ENCODE measurements around the gene ADI1. TPM values are rescaled to one million over a fixed set of nuclear protein-coding genes. Genes with fewer than 3 reads are reported as not detected.

The ADI1 gene
- total and polyA plus RNA-seq, 2 of the 8 experiments (the other 6 are each of a cell fraction or from before 2014, with no cell fraction given): 12.2 to 40.2 TPM

DNA sequence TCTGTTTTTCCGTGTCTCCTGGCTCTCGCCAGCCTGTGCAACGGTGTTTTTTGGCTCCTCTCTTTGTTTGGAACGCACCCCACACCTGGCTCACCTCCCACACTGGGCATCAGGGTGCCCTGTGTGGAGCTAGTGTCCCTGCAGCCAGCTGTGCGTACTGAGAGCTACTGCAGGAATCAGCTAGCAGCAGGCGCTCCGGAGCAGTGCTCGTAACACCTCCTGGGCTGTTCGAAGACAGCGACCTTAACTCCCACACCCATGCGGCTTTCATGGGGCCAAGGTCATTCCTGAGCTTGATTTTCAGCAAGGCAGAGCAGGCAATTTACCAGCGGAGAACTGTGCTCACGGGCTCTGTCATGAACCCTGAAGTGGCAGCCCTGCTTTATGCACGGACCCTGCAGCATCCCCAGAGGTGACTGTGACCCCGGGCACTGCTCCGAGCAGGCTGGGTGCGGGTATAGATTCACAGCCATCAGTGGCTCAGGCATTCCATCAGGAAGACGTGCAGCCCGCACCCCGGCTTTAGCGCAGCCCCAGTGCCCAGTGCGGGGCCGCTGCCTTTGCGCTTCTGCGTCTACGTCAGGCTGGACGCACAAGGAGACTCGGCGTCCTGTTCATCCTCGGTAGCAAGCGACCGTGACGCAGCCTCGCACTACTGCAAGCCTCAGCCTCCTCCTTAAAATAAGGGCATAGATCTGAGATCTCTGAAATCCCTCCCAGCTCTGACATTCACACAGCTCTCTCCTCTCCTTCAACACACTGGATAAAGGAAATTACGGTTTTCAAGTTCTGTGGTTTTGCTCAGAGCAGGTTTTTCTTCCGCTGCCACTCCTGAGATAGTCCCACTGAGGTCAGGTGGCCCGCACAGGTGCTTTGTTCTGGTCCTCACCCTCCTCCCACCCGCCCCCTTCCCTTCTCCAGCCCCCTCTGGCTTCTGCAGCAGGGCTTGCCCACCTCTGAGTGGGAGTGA is 58.2 kb downstream of the ADI1 start:
- no peak overlapping the region for H2BK5ac ChIP-seq (ENCODE audit: low read depth, low read length)
- H3K9ac ChIP-seq (replicated peaks in 1 of 4; ENCODE audit: extremely low read depth in 1 of 4, low read depth in 3 of 4, low read length in 3 of 4): no peak overlapping the region
- peaks cover 0 to 7% (median 2%) of the 10 kb centered on the region in 4 experiments; a peak in 1 of 8 replicates for H3K36me3 ChIP-seq (ENCODE audit: control insufficient read depth in 2 of 4, insufficient read depth in 4 of 4, low read length in 3 of 4)
- no peaks in the 10 kb centered on the region for H3K9me3 ChIP-seq (ENCODE audit: insufficient read depth in 2 of 2, low read depth in 1 of 2, low read length in 1 of 2)
- no peak overlapping the region for H3K4me2 ChIP-seq (ENCODE audit: insufficient read depth in 1 of 2, low read depth in 2 of 2, low read length in 2 of 2)
- no peak overlapping the region for H3K14ac ChIP-seq (ENCODE audit: insufficient read length)
- ChIA-PET POLR2A (ENCODE audit: partially characterized antibody) (interaction anchor here (1.0 to 1.4 kb wide), 3 partner anchors 13 to 97 kb away, joined by 3 to 4 read pairs (median 4); partner anchors contain the start of gene RNASEH1), CTCF (ENCODE audit: partially characterized antibody) (interaction anchor here (0.7 to 12.1 kb wide), 19 partner anchors 9 to 190 kb away, joined by 3 to 152 read pairs (median 6); no protein-coding TSS in a partner anchor)
- no peak overlapping the region for H4K91ac ChIP-seq (replicated peaks; ENCODE audit: insufficient read length, low read length)
- no peak for DNase-seq (ENCODE audit: low read depth in 1 of 2, low spot score in 2 of 2)
- no peaks in the 10 kb centered on the region for H3K79me2 ChIP-seq (ENCODE audit: control insufficient read depth in 1 of 2, insufficient read depth in 2 of 2, low read length in 2 of 2)
- H3K79me1 ChIP-seq (ENCODE audit: low read depth, low read length): no peaks in the 10 kb centered on the region; the same call in 1 of the 2 replicates
- peak overlapping the region; percentile 71; the same call in 1 of the 2 replicates for H4K8ac ChIP-seq (ENCODE audit: extremely low read depth, insufficient read depth, low read length)
- H3K23ac ChIP-seq (ENCODE audit: insufficient read length): no peak overlapping the region
- H2AFZ ChIP-seq (ENCODE audit: low read length): no peak overlapping the region
- no peak overlapping the region for H3K4me3 ChIP-seq (ENCODE audit: extremely low read depth in 1 of 4, insufficient read depth in 2 of 4, low read depth in 3 of 4, low read length in 4 of 4)
- no peak for FAIRE-seq
- H4K5ac ChIP-seq (ENCODE audit: insufficient read length, low read depth, low read length): no peak overlapping the region
- no peak overlapping the region for H3K56ac ChIP-seq (replicated peaks; ENCODE audit: insufficient read length, low read depth, low read length)
- H2BK120ac ChIP-seq (replicated peaks; ENCODE audit: low read depth, low read length): no peak overlapping the region
- H2BK15ac ChIP-seq (ENCODE audit: low read length): no peak overlapping the region
- 90% methylated on average over 35 of the region's 38 CpGs; no CpG with 5 or more reads in 1 of the 2 experiments for WGBS, 2 experiments (ENCODE audit: extremely low coverage in 1 of 2, insufficient coverage in 1 of 2, insufficient read length in 1 of 2, insufficient replicate concordance in 2 of 2, low coverage in 1 of 2, low lambda C conversion rate in 2 of 2, missing lambda C conversion rate in 1 of 2)
- H3K27ac ChIP-seq (ENCODE audit: low read depth, low read length): no peak overlapping the region
- no peak overlapping the region for H3K4ac ChIP-seq (replicated peaks; ENCODE audit: insufficient read length, low read depth, low read length)
- H2BK12ac ChIP-seq (ENCODE audit: low read depth, low read length): no peak overlapping the region
- no peak overlapping the region for H2AK5ac ChIP-seq (ENCODE audit: low read depth, low read length)
- no peak overlapping the region for H2BK20ac ChIP-seq (ENCODE audit: low read length)
- H3K23me2 ChIP-seq (ENCODE audit: low read depth, low read length): no peaks in the 10 kb centered on the region
- H3K27me3 ChIP-seq (replicated peaks in 1 of 4; ENCODE audit: control insufficient read depth in 3 of 4, extremely low read depth in 1 of 4, insufficient read depth in 3 of 4, low read length in 3 of 4): no peaks in the 10 kb centered on the region
- peaks cover 0 to 2% of the 10 kb centered on the region in 2 experiments for H4K20me1 ChIP-seq (replicated peaks in 1 of 2; ENCODE audit: control insufficient read depth in 1 of 2, insufficient read depth in 2 of 2, low read length in 2 of 2)
- peaks cover 5 to 10% (median 9%) of the 10 kb centered on the region in 4 experiments for H3K4me1 ChIP-seq (replicated peaks in 1 of 4; ENCODE audit: control insufficient read depth in 3 of 4, insufficient read depth in 4 of 4, low read length in 3 of 4)
- H3K18ac ChIP-seq (ENCODE audit: extremely low read depth, low read length): no peak overlapping the region
- no peak for TF ChIP-seq FOSL1 (IDR thresholded peaks at IDR 0.05; ENCODE audit: insufficient read depth, low read depth, low read length)
- no peak for TF ChIP-seq JUN (IDR thresholded peaks at IDR 0.05; ENCODE audit: low read depth, low read length)
- TF ChIP-seq BCL11A (IDR thresholded peaks at IDR 0.05; ENCODE audit: low read depth in 2 of 2, low read length in 2 of 2): no peak
- no peak for TF ChIP-seq SP1 (IDR thresholded peaks at IDR 0.05; ENCODE audit: low read depth, low read length)
- no peak for TF ChIP-seq RXRA (IDR thresholded peaks at IDR 0.05; ENCODE audit: insufficient read depth, low read depth, low read length)
- no peak for TF ChIP-seq RFX5 (IDR thresholded peaks at IDR 0.05; ENCODE audit: borderline replicate concordance, low read depth, low read length)

All from H1 (cell line).